ENCODE measurements around the gene ME3. TPM values are rescaled to one million over a fixed set of nuclear protein-coding genes. Genes with fewer than 3 reads are reported as not detected.

The ME3 gene
- total RNA-seq, 1 experiment from 2014 or later: 0.30 TPM

- POLR2A ChIA-PET: no interaction called here
- Histone ChIP-seq H3K79me2 (ENCODE audit: insufficient read depth, low read length) (no peaks in the 10 kb centered on the region), H2AFZ (ENCODE audit: low read depth, low read length, poor library complexity, severe bottlenecking) (no peak overlapping the region), H3K4me1 (ENCODE audit: control insufficient read depth in 1 of 2, insufficient read depth in 2 of 2, low read length in 2 of 2) (peaks cover 12 to 47% of the 10 kb centered on the region in 2 experiments), H3K4me3 (replicated peaks in 1 of 2; ENCODE audit: low read depth in 1 of 2, low read length in 2 of 2) (no peak overlapping the region), H3K27me3 (ENCODE audit: insufficient read depth, low read length) (no peaks in the 10 kb centered on the region), H3K4me2 (ENCODE audit: low read length) (peak overlapping the region; percentile 40), H3K9me3 (ENCODE audit: control insufficient read depth in 1 of 2, insufficient read depth in 1 of 2, low read depth in 1 of 2, low read length in 2 of 2) (no peaks in the 10 kb centered on the region), H4K20me1 (ENCODE audit: insufficient read depth) (no peaks in the 10 kb centered on the region), H3K9ac (ENCODE audit: low read length) (no peak overlapping the region), H3K9me2 (ENCODE audit: insufficient read depth) (no peaks in the 10 kb centered on the region), H3K36me3 (ENCODE audit: control insufficient read depth in 1 of 2, insufficient read depth in 2 of 2, low read length in 2 of 2) (no peaks in the 10 kb centered on the region), H3K27ac (ENCODE audit: low read depth, low read length) (no peak overlapping the region)
- no peak; the same call in 1 of the 2 replicates for ATAC-seq
- CTCF ChIA-PET: interaction anchor here (2.3 kb wide), 1 partner anchor 13 kb away, joined by 11 read pairs; no protein-coding TSS in a partner anchor
- no TSS peak for BruUV-seq (replicated peaks)
- DNase-seq (ENCODE audit: low read depth, low spot score): no peak
- intact Hi-C loops (cut with micrococcal nuclease): no loop called here
- no peak for TF ChIP-seq CBX3 (IDR thresholded peaks at IDR 0.05; ENCODE audit: low read depth)
- TF ChIP-seq POLR2A (IDR thresholded peaks at IDR 0.05; ENCODE audit: borderline replicate concordance, extremely low read depth, insufficient read depth, insufficient read length): no peak
- no peak for TF ChIP-seq ATF3 (IDR thresholded peaks at IDR 0.05)
- TF ChIP-seq CEBPB (IDR thresholded peaks at IDR 0.05; ENCODE audit: low read depth): no peak
- no peak for TF ChIP-seq ZNF274 (IDR thresholded peaks at IDR 0.05; ENCODE audit: low read depth, low read length)
- TF ChIP-seq POLR2AphosphoS5 (IDR thresholded peaks at IDR 0.05; ENCODE audit: low read depth, low read length): no peak
- TF ChIP-seq FOSL1 (IDR thresholded peaks at IDR 0.05; ENCODE audit: low read depth): no peak
- TF ChIP-seq ZBTB33 (IDR thresholded peaks at IDR 0.05; ENCODE audit: extremely low read depth, insufficient replicate concordance, low read length): no peak
- no peak for TF ChIP-seq SIN3A (IDR thresholded peaks at IDR 0.05; ENCODE audit: low read depth)
- TF ChIP-seq EZH2phosphoT487 (IDR thresholded peaks at IDR 0.05; ENCODE audit: borderline replicate concordance): no peak
- TF ChIP-seq TCF7L2 (IDR thresholded peaks at IDR 0.05; ENCODE audit: borderline replicate concordance, extremely low read depth, insufficient read depth, insufficient read length): no peak
- no peak for TF ChIP-seq RAD21 (IDR thresholded peaks at IDR 0.05; ENCODE audit: low read depth)
- TF ChIP-seq EZH2 (IDR thresholded peaks at IDR 0.05): no peak
- no peak for TF ChIP-seq ELF1 (IDR thresholded peaks at IDR 0.05; ENCODE audit: borderline replicate concordance, low read depth)
- TF ChIP-seq ZFX (IDR thresholded peaks at IDR 0.05): no peak
- TF ChIP-seq EGR1 (IDR thresholded peaks at IDR 0.05; ENCODE audit: low read depth): no peak
- no peak for TF ChIP-seq SP1 (IDR thresholded peaks at IDR 0.05; ENCODE audit: low read depth)
- TF ChIP-seq SRF (IDR thresholded peaks at IDR 0.05; ENCODE audit: low read depth): no peak
- no peak for TF ChIP-seq CTCF (IDR thresholded peaks at IDR 0.05 in 2 of 3, conservative IDR thresholded peaks at IDR 0.05 in 1 of 3; ENCODE audit: borderline replicate concordance in 1 of 3, insufficient read depth in 1 of 3, low read depth in 2 of 3, low read length in 2 of 3)
- RAD21 ChIA-PET (ENCODE audit: low non-redundant PET in 1 of 2, low total read pairs in 2 of 2, uncharacterized antibody in 2 of 2, unreplicated experiment in 2 of 2): no interaction called here
Measured at GRCh38 chr11:86595451-86595850, 77.0 kb downstream of the ME3 start.

Measured in HCT116 (cell line).